Prostate gland (tissue), 2 donors: ENCODE measurements around the gene SLC17A8. TPM values are rescaled to one million over a fixed set of nuclear protein-coding genes. Genes with fewer than 3 reads are reported as not detected.

Source experiments
- DNase-seq: peaks from one replicate; pipeline ENCODE4 v3.0.0-alpha.2; 2019; ENCODE audit warnings: low spot score
- H3K27ac ChIP-seq, 2 donors: fragments of 200-600 bp; sonication (generic); 2 replicates each; pipeline ENCODE4 v1.5.1; 2017 to 2019
- H3K27me3 ChIP-seq: fragments of 200-600 bp; sonication (generic); replicated peaks from 2 replicates; pipeline ENCODE4 v1.5.1; 2019; ENCODE audit not compliant: insufficient read depth
- H3K36me3 ChIP-seq, 2 donors: fragments of 200-600 bp; sonication (generic); 1 replicate in 1 of 2; 2 replicates in 1 of 2; pipeline versions ENCODE4 v1.5.1 to v1.8.1; 2017 to 2019
- H3K4me1 ChIP-seq: fragments of 200-600 bp; sonication (generic); replicated peaks from 2 replicates; pipeline ENCODE4 v1.5.1; 2019
- H3K4me3 ChIP-seq, 2 donors: fragments of 200-600 bp; sonication (generic); 2 replicates each; pipeline ENCODE4 v1.5.1; 2017 to 2019
- H3K9me3 ChIP-seq: fragments of 200-600 bp; sonication (generic); 2 replicates; pipeline ENCODE4 v1.5.1; 2017
- CTCF ChIP-seq, 4 experiments: fragments of 200-600 bp in 2 of 4; fragments of 450-650 bp in 2 of 4; sonication (generic) in 2 of 4; IDR thresholded peaks; 1 replicate in 3 of 4; 2 replicates in 1 of 4; pipeline ENCODE4 v1.5.1; 2016 to 2019; ENCODE audit warnings: antibody characterized with exemption in 4 of 4, mild to moderate bottlenecking in 2 of 4, moderate library complexity in 2 of 4
- POLR2A ChIP-seq: fragments of 450-650 bp; IDR thresholded peaks from one replicate; pipeline ENCODE4 v1.6.1; 2016; ENCODE audit warnings: antibody characterized with exemption, mild to moderate bottlenecking
- POLR2AphosphoS5 ChIP-seq: sonication (generic); formaldehyde crosslinking; IDR thresholded peaks from one replicate; pipeline ENCODE4 v1.6.1; 2017; ENCODE audit warnings: antibody characterized with exemption
- WGBS: methylation state at CpG from one replicate; pipeline ENCODE4 v1.1.5; 2018; 5-methylcytosine and 5-hydroxymethylcytosine counted together
- intact Hi-C: fragments of 100-400 bp; cut with DNase I; formaldehyde crosslinking; loops from one replicate; pipeline ENCODE4 v1.14.2; 2022
- total RNA-seq, 2 donors: library from RNA; depleted of rRNA; stranded (reverse); fragments of >200 nt; gene quantifications; one replicate each; pipeline ENCODE4 v1.1.0, GENCODE V29; 2016

The SLC17A8 gene
- total RNA-seq, 2 donors from 2014 or later, result not detected

GRCh38 chr12:100326208-100326607, 30.7 kb upstream of the SLC17A8 start:
- no peaks in the 10 kb centered on the region for H3K36me3 ChIP-seq
- H3K27ac ChIP-seq, result no peak overlapping the region
- TF ChIP-seq POLR2A (no peak), POLR2AphosphoS5 (no peak), CTCF (IDR thresholded peaks at IDR 0.05) (no peak)
- H3K27me3 ChIP-seq, result no peaks in the 10 kb centered on the region
- H3K4me1 ChIP-seq, result no peaks in the 10 kb centered on the region
- no peak overlapping the region for H3K4me3 ChIP-seq
- H3K9me3 ChIP-seq, result no peaks in the 10 kb centered on the region
- no peak for DNase-seq
- intact Hi-C loops, result no loop called here

- no peaks in the 10 kb centered on the region for H3K4me1 ChIP-seq
- WGBS, result 85% methylated on average over 2 of the region's 2 CpGs
- no peak overlapping the region for H3K4me3 ChIP-seq
- TF ChIP-seq POLR2AphosphoS5, result no peak
- intact Hi-C loops, result no loop called here
- H3K36me3 ChIP-seq, result no peaks in the 10 kb centered on the region
- no peak for DNase-seq
- H3K27ac ChIP-seq, result no peak overlapping the region
- H3K27me3 ChIP-seq, result no peaks in the 10 kb centered on the region
- H3K9me3 ChIP-seq, result no peaks in the 10 kb centered on the region
Measured at GRCh38 chr12:100329800-100330199, 27.1 kb upstream of the SLC17A8 start.

GRCh38 chr12:100331871-100332270, 25.0 kb upstream of the SLC17A8 start:
- intact Hi-C loops, result no loop called here
- no peak for TF ChIP-seq CTCF (IDR thresholded peaks at IDR 0.05)
- H3K4me3 ChIP-seq, result no peak overlapping the region
- 55% methylated on average over 1 of the region's 1 CpG for WGBS
- no peaks in the 10 kb centered on the region for H3K27me3 ChIP-seq
- no peaks in the 10 kb centered on the region for H3K36me3 ChIP-seq
- no peak for DNase-seq
- no peaks in the 10 kb centered on the region for H3K9me3 ChIP-seq
- H3K27ac ChIP-seq, result no peak overlapping the region
- no peaks in the 10 kb centered on the region for H3K4me1 ChIP-seq

GRCh38 chr12:100332852-100333251, 24.0 kb upstream of the SLC17A8 start:
- Histone ChIP-seq H3K4me1 (no peaks in the 10 kb centered on the region), H3K27ac (no peak overlapping the region), H3K36me3 (no peaks in the 10 kb centered on the region), H3K9me3 (no peaks in the 10 kb centered on the region), H3K27me3 (no peaks in the 10 kb centered on the region), H3K4me3 (no peak overlapping the region)
- intact Hi-C loops, result no loop called here
- TF ChIP-seq CTCF (IDR thresholded peaks at IDR 0.05) (no peak), POLR2A (no peak), POLR2AphosphoS5 (no peak)
- WGBS, result 94% methylated on average over 2 of the region's 2 CpGs
- no peak for DNase-seq

- 86% methylated on average over 3 of the region's 3 CpGs for WGBS
- H3K27ac ChIP-seq, result no peak overlapping the region
- H3K4me1 ChIP-seq, result no peaks in the 10 kb centered on the region
- no peak for DNase-seq
- H3K36me3 ChIP-seq, result no peaks in the 10 kb centered on the region
- TF ChIP-seq POLR2AphosphoS5, result no peak
- TF ChIP-seq POLR2A, result no peak
- no peak for TF ChIP-seq CTCF (IDR thresholded peaks at IDR 0.05)
- H3K4me3 ChIP-seq, result no peak overlapping the region
- intact Hi-C loops, result no loop called here
- no peaks in the 10 kb centered on the region for H3K9me3 ChIP-seq
- H3K27me3 ChIP-seq, result no peaks in the 10 kb centered on the region
Measured at GRCh38 chr12:100337299-100337698, 19.6 kb upstream of the SLC17A8 start.

GRCh38 chr12:100337727-100338126, 19.1 kb upstream of the SLC17A8 start:
- peak; percentile 68 for DNase-seq
- Histone ChIP-seq H3K27ac (no peak overlapping the region), H3K27me3 (no peaks in the 10 kb centered on the region), H3K4me1 (no peaks in the 10 kb centered on the region), H3K36me3 (no peaks in the 10 kb centered on the region), H3K9me3 (no peaks in the 10 kb centered on the region), H3K4me3 (no peak overlapping the region)
- intact Hi-C loops, result no loop called here
- TF ChIP-seq POLR2A, result no peak
- TF ChIP-seq CTCF (IDR thresholded peaks at IDR 0.05), result no peak
- TF ChIP-seq POLR2AphosphoS5, result no peak
